Measurements from ENCODE around the gene WDR18.

Gene WDR18

DNA sequence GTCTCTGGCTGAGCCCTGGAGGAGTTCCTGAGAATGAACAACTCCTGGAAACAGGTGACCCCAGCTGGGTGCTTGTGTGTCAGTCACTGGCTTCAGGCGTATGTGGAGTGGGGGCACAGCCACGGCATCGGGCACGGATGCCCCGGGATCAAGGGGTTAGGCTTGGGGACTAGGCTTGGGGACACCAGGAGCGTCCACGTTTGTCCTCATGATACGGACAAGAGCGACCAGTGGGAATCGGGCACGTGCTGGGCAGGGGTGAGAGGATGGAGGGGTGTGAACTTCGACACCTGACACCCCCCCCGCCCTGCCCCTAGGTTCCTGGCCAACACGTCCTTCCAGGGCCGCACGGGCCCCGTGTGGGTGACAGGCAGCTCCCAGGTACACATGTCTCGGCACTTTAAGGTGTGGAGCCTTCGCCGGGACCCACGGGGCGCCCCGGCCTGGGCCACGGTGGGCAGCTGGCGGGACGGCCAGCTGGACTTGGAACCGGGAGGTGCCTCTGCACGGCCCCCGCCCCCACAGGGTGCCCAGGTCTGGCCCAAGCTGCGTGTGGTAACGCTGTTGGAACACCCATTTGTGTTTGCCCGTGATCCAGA is 20.2 kb downstream of the WDR18 start:
- TF ChIP-seq SIN3A (IDR thresholded peaks at IDR 0.05; ENCODE audit: borderline replicate concordance, insufficient read depth, low read length) (no peak), REST (IDR thresholded peaks at IDR 0.05; ENCODE audit: insufficient read depth in 1 of 2, low read depth in 2 of 2, low read length in 2 of 2) (no peak), POLR2AphosphoS5 (IDR thresholded peaks at IDR 0.05; ENCODE audit: low read depth, low read length) (no peak), TAF1 (IDR thresholded peaks at IDR 0.05; ENCODE audit: borderline replicate concordance, insufficient read depth, low read length) (no peak), FOXP2 (optimal IDR thresholded peaks at IDR 0.05; ENCODE audit: borderline replicate concordance, extremely low read depth, extremely low read length, insufficient read depth) (no peak)

GRCh38 chr19:1004803-1005664 is 20.9 kb downstream of the WDR18 start:
- TF ChIP-seq TAF1 (IDR thresholded peaks at IDR 0.05; ENCODE audit: borderline replicate concordance, insufficient read depth, low read length): no peak

DNA sequence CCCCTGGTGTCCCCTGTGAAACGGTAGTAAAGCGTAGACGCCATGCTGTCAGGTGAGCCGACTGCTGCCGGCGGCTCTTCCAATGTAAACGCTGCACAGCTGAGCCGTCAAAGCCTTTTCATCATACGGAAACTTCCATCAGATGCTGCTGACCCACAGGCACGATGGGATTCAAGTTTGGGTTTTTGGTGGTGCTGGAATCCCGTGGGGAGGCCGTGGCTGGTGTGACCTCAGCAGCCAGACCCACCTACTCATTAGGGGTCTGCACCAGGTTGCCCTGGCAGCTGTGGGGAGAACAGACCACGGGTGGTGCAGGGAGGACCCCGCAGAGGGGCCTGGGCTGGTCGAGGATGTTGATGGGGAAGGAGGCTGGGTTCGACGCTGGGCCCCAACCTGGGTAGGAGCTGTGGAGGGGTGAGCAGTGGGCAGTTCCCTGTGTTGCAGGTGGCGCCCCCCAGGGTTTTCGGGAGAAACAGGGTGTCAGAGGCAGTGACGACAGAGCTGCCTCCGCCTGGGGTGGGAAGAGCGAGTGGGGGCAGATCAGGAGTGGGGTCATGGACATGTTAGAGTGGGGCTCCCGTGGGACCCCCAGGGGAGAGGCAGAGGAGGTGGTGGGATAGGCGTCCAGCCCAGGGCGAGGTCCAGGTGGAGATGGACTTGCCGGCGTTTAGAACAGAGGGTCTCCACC is 22.7 kb downstream of the WDR18 start:
- TF ChIP-seq TAF1 (IDR thresholded peaks at IDR 0.05; ENCODE audit: borderline replicate concordance, insufficient read depth, low read length) (no peak), SIN3A (IDR thresholded peaks at IDR 0.05; ENCODE audit: borderline replicate concordance, insufficient read depth, low read length) (no peak), FOXP2 (optimal IDR thresholded peaks at IDR 0.05; ENCODE audit: borderline replicate concordance, extremely low read depth, extremely low read length, insufficient read depth) (no peak), POLR2AphosphoS5 (IDR thresholded peaks at IDR 0.05; ENCODE audit: low read depth, low read length) (no peak), REST (IDR thresholded peaks at IDR 0.05; ENCODE audit: insufficient read depth in 1 of 2, low read depth in 2 of 2, low read length in 2 of 2) (no peak)

- TF ChIP-seq REST (IDR thresholded peaks at IDR 0.05; ENCODE audit: insufficient read depth in 1 of 2, low read depth in 2 of 2, low read length in 2 of 2) (no peak), TAF1 (IDR thresholded peaks at IDR 0.05; ENCODE audit: borderline replicate concordance, insufficient read depth, low read length) (no peak), SIN3A (IDR thresholded peaks at IDR 0.05; ENCODE audit: borderline replicate concordance, insufficient read depth, low read length) (no peak), POLR2AphosphoS5 (IDR thresholded peaks at IDR 0.05; ENCODE audit: low read depth, low read length) (no peak), FOXP2 (optimal IDR thresholded peaks at IDR 0.05; ENCODE audit: borderline replicate concordance, extremely low read depth, extremely low read length, insufficient read depth) (no peak)
Observed at GRCh38 chr19:1007399-1008251, 23.5 kb downstream of the WDR18 start.
